HG03196 (cell line): Measurements from ENCODE around the gene CD40.
"Not testable (repeated sequence)": the region's sequence is repeated elsewhere in the genome, so short reads cannot be mapped to it uniquely, and the experiment has no call there.

Experiments used
- ATAC-seq: cut with Tn5 transposase; IDR thresholded peaks from one replicate; pipeline ENCODE4 v1.9.1; 2021; ENCODE audit not compliant: unreplicated experiment

CD40 gene

DNA sequence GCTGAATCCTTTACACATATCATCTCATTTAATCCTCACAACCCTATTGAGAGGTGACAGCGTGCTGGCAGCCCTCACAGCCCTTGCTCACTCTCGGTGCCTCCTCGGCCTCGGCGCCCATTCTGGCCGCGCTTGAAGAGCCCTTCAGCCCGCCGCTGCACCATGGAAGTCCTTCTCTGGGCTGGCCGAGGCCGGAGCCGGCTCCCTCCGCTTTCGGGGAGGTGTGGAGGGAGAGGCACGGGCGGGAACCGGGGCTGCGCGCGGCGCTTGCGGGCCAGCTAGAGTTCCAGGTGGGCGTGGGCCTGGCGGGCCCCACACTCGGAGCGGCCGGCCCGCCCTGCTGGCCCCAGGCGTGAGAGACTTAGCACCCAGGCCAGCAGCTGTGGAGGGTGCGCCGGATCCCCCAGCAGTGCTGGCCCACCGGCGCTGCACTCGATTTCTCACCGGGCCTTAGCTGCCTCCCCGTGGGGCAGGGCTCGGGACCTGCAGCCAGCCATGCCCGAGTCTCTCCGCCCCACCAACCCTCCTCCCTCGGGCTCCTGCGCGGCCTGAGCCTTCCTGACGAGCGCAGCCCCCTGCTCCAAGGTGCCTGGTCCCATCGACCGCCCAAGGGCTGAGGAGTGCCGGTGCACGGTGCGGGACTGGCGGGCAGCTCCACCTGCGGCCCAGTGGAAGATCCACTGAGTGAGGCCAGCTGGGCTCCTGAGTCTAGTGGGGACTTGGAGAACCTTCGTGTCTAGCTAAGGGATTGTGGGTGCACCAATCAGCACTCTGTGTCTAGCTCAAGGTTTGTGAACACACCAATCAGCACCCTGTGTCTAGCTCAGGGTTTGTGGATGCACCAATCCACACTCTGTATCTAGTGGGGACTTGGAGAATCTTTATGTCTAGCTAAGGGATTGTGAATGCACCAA lies 26.2 kb upstream of the CD40 start:
- not testable (repeated sequence) for ATAC-seq

DNA sequence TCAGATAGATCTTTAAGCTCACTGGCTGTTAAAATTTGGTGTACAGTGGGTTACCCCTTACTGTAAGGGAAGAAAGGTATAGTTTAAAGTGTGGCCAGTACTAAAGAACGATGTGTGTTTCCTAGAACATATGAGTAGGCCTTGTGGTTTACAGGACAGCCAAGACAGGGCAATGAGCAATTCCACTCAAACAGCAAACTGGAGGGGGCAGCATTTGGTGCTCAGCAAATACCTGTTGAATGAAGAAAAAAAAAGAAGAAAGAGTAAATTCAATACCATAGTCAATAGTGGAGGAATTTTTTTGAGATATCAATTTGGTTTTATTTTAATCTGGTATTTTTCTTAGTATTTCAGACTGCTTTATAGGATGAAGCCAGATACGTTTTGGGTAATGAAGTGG lies 24.6 kb upstream of the CD40 start:
- no peak for ATAC-seq

DNA sequence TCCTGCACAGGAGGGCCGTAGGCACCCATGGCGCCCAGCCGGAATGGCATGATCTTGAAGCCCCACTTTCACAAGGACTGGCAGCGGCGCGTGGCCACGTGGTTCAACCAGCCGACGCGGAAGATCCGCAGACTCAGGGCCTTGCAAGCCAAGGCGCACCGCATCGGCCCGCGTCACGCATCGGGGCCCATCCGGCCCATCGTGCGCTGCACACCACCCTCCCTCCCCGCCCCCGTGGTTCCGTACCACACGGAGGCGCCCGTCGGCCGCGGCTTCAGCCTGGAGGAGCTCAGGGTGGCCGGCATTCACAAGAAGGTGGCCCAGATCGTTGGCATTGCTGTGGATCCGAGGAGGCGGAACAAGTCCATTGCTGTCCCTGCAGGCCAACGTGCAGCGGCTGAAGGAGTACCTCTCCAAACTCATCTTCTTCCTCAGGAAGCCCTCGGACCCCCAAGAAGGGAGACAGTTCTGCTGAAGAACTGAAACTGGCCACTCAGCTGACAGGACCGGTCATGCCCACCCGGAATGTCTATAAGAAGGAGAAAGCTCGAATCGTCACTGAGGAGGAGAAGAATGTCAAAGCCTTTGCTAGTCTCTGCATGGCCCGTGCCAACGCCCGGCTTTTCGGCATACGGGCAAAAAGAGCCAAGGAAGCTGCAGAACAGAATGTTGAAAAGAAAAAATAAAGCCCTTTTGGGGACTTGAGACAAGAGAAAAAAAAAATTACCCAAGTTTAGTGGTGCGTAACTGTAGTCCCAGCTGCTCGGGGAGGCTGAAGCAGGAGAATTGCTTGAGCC lies 18.4 kb upstream of the CD40 start:
- ATAC-seq, result no peak

DNA sequence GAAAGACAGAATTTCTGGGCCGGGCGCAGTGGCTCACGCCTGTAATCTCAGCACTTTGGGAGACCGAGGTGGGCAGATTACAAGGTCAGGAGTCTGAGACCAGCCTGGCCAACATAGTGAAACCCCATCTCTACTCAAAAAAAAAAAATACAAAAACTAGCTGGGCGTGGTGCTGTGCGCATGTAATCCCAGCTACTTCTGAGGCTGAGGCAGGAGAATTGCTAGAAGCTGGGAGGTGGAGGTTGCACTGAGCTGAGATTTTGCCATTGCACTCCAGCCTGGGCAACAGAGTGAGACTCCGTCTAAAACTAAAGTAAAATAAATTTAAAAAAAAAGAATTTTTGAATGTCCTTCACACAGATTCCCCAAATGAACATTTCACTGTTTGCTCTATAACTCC lies 17.7 kb upstream of the CD40 start:
- not testable (repeated sequence) for ATAC-seq

DNA sequence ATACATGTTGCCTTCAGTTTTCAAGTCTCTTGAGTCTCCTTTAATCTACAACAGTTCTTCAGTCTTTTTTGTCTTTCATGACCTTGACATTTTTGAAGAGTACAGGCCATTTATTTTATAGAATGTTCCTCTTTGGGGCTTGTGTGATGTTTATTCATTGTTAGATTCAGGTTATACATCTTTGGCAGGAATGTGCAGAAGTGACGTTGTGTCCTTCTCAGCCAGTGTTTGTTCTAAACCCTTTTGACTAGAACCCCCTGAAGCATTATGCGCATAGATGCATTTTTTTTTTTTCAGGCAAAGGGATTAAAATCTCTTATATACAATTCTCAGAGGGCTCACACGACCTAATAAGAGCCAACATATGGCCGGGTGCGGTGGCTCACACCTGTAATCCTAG lies 17.1 kb upstream of the CD40 start:
- no peak for ATAC-seq

DNA sequence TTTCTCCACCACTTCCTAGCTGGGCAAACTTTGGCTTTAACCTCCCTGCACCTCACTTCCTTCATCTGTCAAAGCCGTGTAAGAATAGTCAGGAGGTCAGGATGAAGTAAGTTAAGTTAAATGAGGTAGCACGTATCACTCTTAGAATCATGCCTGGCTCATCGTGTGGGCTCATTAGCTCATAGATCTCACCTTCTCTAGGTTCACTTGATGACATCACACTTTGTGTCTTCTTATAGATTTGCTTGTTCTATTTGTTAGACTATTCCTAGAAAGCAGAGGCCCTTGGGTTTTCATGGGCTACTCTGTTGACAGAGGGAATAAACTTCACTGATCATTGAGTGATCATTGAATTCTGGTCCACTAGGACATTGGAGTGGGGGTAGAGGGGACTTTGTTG lies 16.2 kb upstream of the CD40 start:
- no peak for ATAC-seq

DNA sequence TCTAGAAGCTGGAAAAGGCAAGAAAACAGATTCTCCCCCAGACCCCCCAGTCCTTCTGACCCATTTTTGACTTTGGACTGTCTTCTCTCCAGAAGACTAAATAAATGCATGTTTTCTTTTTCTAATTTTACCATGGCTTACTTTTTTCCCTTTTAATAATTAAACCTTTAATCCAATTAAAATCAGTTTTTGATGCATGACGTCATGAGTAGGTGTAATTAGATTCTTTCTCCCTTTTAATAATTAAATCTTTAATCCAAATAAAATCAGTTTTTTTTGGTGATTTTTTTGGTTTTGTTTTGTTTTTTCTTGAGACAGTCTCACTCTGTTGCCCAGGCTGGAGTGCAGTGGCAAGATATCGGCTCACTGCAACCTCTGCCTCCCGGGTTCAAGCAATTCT lies 15.2 kb upstream of the CD40 start:
- no peak for ATAC-seq

DNA sequence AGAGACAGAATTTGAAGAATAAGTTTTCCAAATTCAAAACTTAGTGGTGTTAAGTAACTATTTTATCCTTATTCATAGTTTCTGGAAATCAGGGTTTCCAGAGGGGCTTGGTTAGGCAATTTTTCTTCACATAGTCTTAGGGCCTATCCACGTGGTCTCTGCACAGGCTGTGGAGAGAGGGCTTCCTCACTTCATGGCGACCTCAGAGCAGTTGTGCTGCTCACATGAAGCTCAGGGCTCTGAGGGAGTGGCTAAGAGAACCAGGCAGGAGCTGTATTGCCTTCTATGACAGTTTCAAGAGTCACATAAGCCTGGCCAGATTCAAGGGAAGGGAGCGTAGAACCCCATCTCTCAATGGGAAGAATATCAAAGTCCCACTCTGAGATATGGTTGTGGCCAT lies 13.9 kb upstream of the CD40 start:
- ATAC-seq, result no peak

DNA sequence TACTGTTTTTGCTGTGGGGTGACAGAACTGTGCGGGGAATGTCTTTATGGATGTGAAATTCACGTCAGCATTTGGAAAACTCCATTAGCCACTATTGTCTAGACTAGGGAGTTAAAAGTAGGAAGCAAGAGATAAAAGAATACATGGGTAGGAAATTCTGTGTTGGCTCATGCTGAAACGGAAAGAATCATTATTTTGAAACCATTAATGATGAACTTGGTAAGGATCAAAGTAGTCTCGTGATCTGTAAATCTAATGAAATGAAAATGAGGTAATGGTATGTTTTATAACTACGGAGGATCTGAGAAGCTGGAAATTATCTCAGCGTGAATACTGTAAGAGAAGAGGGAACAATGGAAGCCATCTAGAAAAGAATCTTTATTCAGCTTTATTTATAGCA lies 11.1 kb upstream of the CD40 start:
- ATAC-seq, result no peak

DNA sequence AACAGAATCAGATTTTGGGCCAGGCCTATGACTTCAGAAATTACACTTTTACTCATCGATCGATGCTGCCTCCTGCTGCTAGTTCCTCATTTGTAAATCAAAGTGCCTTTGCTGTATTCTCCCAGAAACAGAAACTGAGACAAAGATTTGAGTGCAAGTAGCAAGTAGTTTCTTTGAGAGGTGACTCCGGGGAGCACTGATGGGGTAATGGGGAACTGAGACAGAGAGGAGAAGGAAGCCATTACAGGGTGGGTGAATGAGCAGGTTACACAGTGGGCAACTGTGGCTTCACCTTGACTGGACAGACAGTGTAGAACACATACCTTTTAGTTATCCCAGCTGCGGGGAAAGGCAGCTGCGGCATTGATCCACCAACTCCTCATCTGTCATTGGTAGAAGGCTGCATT lies 9.7 kb upstream of the CD40 start:
- ATAC-seq, result peak; percentile 84

DNA sequence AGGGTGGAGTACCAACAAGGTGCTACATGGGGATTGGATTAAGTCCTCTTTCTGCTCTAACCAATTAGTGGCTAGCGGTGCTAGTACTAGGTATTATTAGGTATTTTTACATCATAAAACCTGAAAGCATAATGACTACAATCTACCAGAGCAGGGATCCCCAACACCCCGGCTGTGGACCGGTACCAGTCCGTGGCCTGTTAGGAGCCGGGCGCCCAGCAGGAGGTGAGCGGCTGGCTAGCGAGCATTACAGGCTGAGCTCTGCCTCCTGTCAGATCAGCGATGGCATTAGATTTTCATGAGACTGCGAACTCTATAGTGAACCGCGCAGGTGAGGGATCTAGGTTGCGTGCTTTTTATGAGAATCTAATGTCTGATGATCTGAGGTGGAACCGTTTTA lies 9.1 kb upstream of the CD40 start:
- no peak for ATAC-seq

DNA sequence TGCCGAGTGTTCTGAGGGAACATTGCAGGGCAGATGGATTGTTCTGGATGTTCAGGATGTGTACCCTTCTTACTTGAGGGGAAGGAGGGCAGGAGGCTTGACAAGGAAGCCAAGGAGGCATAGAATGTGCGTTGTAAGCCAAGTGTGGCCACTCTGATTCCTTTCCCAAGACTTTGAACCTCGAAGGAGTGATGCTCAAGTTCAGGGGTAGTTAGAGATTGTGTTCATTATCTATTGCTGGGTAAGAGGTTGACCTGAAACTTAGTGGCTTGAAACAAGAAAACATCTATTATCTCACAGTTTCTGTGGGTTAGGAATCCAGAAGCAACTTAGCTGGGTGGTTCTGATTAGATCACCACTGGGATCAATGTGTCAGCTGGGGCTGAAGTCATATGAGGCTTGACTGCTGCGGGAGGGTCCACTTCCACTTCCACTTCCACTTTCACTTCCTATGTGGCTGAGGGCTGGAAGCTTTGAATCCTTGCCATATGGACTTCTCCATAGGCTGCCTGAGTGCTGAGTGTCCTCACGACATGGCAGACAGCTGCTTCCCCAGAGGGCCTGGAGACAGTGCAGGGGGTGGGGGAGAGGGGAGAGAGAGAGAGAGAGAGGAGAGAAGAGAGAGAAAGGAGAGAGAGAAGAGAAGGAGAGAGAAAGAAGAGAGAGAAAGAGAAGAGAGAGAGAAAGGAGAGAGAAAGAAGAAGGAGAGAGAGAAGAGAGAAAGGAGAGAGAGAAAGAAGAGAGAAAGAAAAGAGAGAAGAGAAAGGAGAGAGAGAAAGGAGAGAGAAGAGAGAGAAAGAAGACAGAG lies 6.9 kb upstream of the CD40 start:
- ATAC-seq, result peak; percentile 49

DNA sequence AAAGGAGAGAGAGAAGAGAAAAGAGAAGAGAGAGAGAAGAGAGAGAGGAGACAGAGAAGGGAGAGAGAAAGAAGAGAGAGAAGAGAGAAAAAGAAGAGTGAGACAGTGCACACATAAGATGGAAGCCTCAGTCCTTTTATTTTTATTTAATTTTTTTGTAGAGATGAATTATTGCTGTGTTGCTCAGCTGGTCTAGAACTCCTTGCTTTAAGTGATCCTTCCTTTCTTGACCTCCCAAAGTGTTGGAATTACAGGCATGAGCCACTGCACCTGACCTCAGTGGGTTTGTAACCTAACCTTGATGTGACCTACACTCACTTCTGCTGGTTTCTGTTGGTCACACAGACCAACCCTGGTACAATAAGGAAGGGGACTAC lies 6.3 kb upstream of the CD40 start:
- ATAC-seq, result no peak

DNA sequence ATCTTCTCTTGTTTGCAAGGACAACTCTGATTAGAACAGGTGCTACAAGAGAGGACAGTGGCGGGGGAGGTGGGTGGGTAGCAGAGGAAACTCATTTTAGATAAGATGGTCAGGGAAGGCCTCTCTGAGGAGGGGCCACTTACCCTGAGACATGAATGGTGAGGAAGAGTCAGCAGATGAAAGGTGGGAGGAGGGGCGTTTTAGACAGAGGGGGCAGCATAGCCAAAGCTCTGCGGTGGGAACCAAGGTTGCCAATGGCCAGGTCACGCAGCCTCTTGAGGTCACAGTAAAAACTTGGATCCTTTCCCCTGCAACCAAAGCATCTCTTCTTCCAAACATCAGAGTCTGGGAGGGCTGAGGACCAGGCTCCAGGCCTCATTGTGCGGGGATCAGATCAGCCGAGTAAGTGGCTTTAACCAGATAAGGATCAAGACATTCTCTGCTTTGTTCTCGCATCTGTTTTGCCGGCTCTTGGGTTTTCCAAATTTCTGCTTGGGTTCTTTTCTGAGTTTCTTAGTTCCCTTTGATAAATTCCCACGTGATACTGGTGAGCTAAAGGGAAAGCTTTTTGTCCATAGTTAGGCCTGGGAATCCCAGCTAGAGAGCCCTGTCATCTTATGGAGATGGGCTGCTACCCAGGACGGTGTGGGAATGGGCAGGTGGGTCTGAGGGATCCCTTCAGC lies 5.5 kb upstream of the CD40 start:
- no peak for ATAC-seq

DNA sequence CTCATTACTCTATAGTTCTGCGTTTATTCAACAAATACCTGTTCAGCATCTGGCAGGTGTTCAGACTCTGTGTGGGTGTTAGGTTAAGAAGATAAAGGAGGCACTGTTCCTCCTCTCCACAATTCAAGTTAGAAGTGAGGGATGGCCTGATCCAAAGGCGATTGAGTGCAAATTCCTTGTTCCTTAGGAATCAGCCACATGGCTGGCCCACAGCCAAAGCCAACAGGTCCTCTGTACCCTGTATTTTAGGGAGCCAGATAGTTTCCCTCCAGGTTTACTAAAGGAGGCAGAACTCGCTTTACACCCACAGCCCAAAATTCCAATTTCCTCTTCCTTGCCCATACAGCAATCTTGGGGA lies 5.0 kb upstream of the CD40 start:
- ATAC-seq, result no peak

DNA sequence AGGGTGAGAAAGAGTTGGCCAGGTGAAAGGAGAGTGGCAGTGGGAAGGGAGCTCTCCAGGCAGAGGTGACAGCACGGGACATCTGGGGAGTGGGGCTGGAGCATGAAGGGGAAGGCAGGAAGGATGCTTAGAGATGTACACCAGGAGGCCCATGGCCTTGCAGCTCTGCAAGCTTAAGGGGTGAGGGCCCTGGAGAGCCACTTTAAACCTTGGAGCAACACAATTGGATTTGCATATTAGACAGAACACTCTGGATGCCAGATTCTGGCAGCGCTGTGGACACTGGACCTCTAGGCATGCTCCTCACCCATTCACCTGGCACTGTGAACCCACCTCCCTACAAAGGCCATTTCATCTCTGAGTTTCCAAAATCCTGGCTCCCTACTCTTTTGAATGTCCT lies 3.7 kb upstream of the CD40 start:
- no peak for ATAC-seq

DNA sequence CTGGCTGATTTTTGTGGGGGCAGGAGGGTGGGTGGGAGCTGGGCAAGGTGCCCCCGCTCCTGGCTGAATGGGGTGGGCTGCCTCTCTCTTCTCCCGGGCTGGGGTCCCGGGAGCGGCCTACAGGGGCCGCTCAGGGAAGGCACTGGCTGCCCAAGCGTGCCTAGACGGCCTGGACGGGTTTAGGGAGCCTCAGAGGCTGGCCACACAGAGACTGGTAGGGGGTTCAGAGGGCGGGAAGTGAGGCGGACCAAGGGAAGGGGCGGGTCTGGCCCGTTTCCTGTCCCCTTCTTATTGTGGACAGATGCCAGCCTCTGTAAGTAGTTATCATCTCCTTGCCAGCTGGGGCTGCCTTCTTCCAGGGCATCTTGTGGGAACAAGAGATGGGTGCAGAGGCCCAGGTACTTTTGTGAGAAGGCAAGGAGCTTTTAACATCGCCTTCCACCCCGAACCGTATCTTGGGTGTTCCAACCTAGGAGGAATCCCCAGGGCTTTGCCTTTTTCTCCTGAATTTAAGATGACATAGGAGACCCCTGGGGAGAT lies 437 bp downstream of the CD40 start:
- peak; percentile 37 for ATAC-seq

DNA sequence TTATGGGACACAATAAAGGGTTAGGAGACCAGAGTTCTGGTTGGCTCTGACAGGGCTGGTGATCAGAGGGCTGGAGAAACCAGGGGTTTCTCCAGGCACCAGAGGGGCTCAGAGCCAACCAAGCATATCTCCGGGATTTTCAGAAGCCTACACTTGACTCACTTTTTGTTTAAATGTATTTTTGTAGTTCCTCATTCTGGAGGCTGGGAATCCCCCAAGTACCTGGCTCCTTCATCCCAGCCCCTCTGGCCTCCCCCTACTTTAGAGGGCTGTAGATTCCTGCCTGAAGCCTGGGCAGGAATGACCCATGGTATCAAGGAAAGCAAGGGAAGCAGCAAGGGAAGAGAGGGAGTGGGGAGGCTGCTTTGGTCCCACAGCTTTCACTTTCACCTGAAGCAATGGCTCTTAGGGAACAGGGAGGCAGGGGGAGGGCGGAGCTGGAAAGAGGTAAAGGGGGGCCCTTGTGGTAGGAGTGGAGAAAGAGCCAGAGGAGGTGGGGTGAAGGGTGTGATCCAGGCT lies 973 bp downstream of the CD40 start:
- peak; percentile 32 for ATAC-seq

DNA sequence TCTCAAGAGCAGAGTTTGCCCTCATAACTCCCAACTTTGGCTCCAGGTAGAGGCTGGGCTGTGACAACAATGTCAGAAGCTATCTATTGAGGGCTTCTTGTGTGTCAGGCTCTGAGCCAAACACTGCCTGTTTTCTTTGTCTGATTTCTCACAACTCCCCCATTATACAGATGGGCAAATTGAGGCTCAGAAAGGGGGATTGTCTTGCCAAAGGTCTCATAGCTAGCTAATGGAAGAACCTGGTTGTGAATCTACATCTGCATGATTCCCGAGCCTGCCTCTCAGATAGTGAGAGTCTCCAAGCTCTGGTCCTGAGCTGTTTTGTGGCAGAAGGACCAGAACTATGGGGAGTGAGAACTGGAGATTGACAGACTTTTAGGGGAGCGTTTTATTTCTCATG lies 1.4 kb downstream of the CD40 start:
- ATAC-seq, result no peak

DNA sequence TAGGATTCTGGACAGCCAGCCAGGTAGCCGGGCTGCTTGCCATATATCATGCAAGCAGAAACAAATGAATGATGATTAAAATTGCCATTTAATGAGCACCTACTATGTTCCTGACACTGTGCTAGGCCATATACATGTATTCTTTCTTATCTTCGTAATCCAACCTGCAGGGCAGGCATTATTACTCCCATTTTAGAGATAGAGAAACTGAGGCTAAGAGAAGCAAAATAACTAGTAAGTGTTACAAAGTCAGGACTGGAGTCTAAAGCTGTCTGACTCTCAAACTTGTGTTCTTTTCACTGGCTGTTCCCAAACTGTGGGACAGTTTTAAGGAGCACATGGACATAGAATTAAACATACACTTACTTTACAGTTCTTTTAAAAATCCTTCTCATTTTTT lies 2.0 kb downstream of the CD40 start:
- ATAC-seq, result no peak
